Common myeloid progenitor, CD34-positive (primary cell): ENCODE measurements around the gene FN3K.
A peak's percentile ranks its signal among the peaks of the same experiment; 100 is the strongest.

Experiments used
- CTCF ChIA-PET: fragments of 350-600 bp; sonication (Branson Sonifier 250); formaldehyde crosslinking; loops from one replicate; lab custom pipeline; 2021; ENCODE audit warnings: antibody characterized with exemption; lab: Charles Lee
- POLR2A ChIA-PET: fragments of 350-600 bp; sonication (Branson Sonifier 250); formaldehyde crosslinking; loops from one replicate; lab custom pipeline; 2021; ENCODE audit warnings: antibody characterized with exemption; lab: Charles Lee
- DNase-seq, 3 donors: peaks; one replicate each; pipeline versions ENCODE4 v3.0.0 to v3.0.0-alpha.2; 2013
- H3K27ac ChIP-seq, 2 experiments: 1 replicate in 1 of 2; 2 replicates in 1 of 2; pipeline ENCODE4 v1.7.0; 2013; ENCODE audit warnings: inconsistent platforms in 2 of 2, low read length in 2 of 2, mild to moderate bottlenecking in 2 of 2, low read depth in 1 of 2, moderate library complexity in 1 of 2; ENCODE audit not compliant: severe bottlenecking in 2 of 2, insufficient read depth in 1 of 2, poor library complexity in 1 of 2
- H3K27me3 ChIP-seq, 5 experiments: replicated peaks in 2 of 5; 1 replicate in 3 of 5; 2 replicates in 2 of 5; pipeline versions ENCODE4 v1.6.1 to v1.7.0; 2013; ENCODE audit warnings: low read length in 4 of 5, mild to moderate bottlenecking in 2 of 5, moderate library complexity in 2 of 5, inconsistent platforms in 1 of 5; ENCODE audit not compliant: insufficient read depth in 5 of 5, control insufficient read depth in 4 of 5
- H3K36me3 ChIP-seq, 4 experiments: 1 replicate in 2 of 4; 2 replicates in 2 of 4; pipeline versions ENCODE4 v1.6.1 to v1.7.0; 2013; ENCODE audit warnings: low read length in 3 of 4, control low read depth in 1 of 4, mild to moderate bottlenecking in 1 of 4; ENCODE audit not compliant: control insufficient read depth in 4 of 4, insufficient read depth in 4 of 4
- H3K4me1 ChIP-seq, 4 experiments: 1 replicate in 3 of 4; 2 replicates in 1 of 4; pipeline versions ENCODE4 v1.6.1 to v1.7.1; 2013; ENCODE audit warnings: low read length in 3 of 4, mild to moderate bottlenecking in 3 of 4, control low read depth in 1 of 4, inconsistent platforms in 1 of 4, moderate library complexity in 1 of 4; ENCODE audit not compliant: control insufficient read depth in 4 of 4, insufficient read depth in 4 of 4; ENCODE audit errors: control extremely low read depth in 1 of 4
- H3K4me3 ChIP-seq, 7 experiments: 1 replicate in 4 of 7; 2 replicates in 3 of 7; pipeline versions ENCODE4 v1.5.1 to v1.7.0; 2013; ENCODE audit warnings: mild to moderate bottlenecking in 7 of 7, low read length in 6 of 7, moderate library complexity in 6 of 7, inconsistent platforms in 2 of 7, low read depth in 2 of 7, control low read depth in 1 of 7; ENCODE audit not compliant: insufficient read depth in 4 of 7, control insufficient read depth in 1 of 7; ENCODE audit errors: extremely low read depth in 1 of 7
- H3K9me3 ChIP-seq, 5 experiments: 1 replicate in 4 of 5; 2 replicates in 1 of 5; pipeline versions ENCODE4 v1.6.1 to v1.7.1; 2013; ENCODE audit warnings: low read length in 4 of 5, mild to moderate bottlenecking in 2 of 5, inconsistent platforms in 1 of 5, low read depth in 1 of 5, moderate library complexity in 1 of 5; ENCODE audit not compliant: control insufficient read depth in 4 of 5, insufficient read depth in 2 of 5; ENCODE audit errors: control extremely low read depth in 1 of 5
- WGBS: methylation state at CpG from one replicate; pipeline ENCODE4 v1.1.5; 2013; ENCODE audit not compliant: insufficient coverage; 5-methylcytosine and 5-hydroxymethylcytosine counted together

The FN3K gene

GRCh38 chr17:82703935-82704865, 31.2 kb upstream of the FN3K start:
- H3K4me1 ChIP-seq, result peaks cover 0 to 12% (median 6%) of the 10 kb centered on the region in 4 experiments
- no peaks in the 10 kb centered on the region for H3K27me3 ChIP-seq
- no peak overlapping the region for H3K27ac ChIP-seq
- ChIA-PET CTCF (no interaction called here), POLR2A (interaction anchor here (0.5 kb wide), 1 partner anchor 428 kb away, joined by 4 read pairs; no protein-coding TSS in a partner anchor)
- DNase-seq, result no peak
- 90% methylated on average over 35 of the region's 38 CpGs for WGBS
- H3K9me3 ChIP-seq, result no peaks in the 10 kb centered on the region
- no peak overlapping the region for H3K4me3 ChIP-seq
- no peaks in the 10 kb centered on the region for H3K36me3 ChIP-seq

- WGBS, result 77% methylated on average over 5 of the region's 13 CpGs
- Histone ChIP-seq H3K27me3 (no peaks in the 10 kb centered on the region), H3K4me3 (no peak overlapping the region), H3K36me3 (no peaks in the 10 kb centered on the region), H3K9me3 (no peaks in the 10 kb centered on the region), H3K4me1 (peaks cover 0 to 7% (median 2%) of the 10 kb centered on the region in 4 experiments), H3K27ac (no peak overlapping the region)
- no peak for DNase-seq
- ChIA-PET CTCF (no interaction called here), POLR2A (no interaction called here)
These were observed 30.5 kb upstream of the FN3K start for GRCh38 chr17:82704886-82705285.

- DNase-seq, result no peak
- H3K27ac ChIP-seq, result no peak overlapping the region
- no peak overlapping the region for H3K4me3 ChIP-seq
- ChIA-PET POLR2A (no interaction called here), CTCF (interaction anchor here (2.2 kb wide), 1 partner anchor 10 kb away, joined by 5 read pairs; the partner anchor contains the start of gene FN3KRP)
- H3K27me3 ChIP-seq, result no peaks in the 10 kb centered on the region
- no peaks in the 10 kb centered on the region for H3K9me3 ChIP-seq
- WGBS, result 96% methylated on average over 17 of the region's 18 CpGs
- H3K36me3 ChIP-seq, result no peaks in the 10 kb centered on the region
- peaks cover 0 to 5% (median 1%) of the 10 kb centered on the region in 4 experiments for H3K4me1 ChIP-seq
These were observed 29.7 kb upstream of the FN3K start for GRCh38 chr17:82705756-82706155.

- Histone ChIP-seq H3K36me3 (no peaks in the 10 kb centered on the region), H3K4me1 (peaks cover 0 to 2% (median 0%) of the 10 kb centered on the region in 4 experiments), H3K4me3 (no peak overlapping the region), H3K27ac (no peak overlapping the region), H3K27me3 (no peaks in the 10 kb centered on the region), H3K9me3 (no peaks in the 10 kb centered on the region)
- 86% methylated on average over 1 of the region's 9 CpGs for WGBS
- ChIA-PET CTCF (interaction anchor here (0.8 kb wide), 1 partner anchor 41 kb away, joined by 3 read pairs; no protein-coding TSS in a partner anchor), POLR2A (no interaction called here)
- DNase-seq, result peak in 1 of 3 donors; percentile 25
These were observed 26.3 kb upstream of the FN3K start for GRCh38 chr17:82709024-82709675.

GRCh38 chr17:82709676-82710498, 25.5 kb upstream of the FN3K start:
- Histone ChIP-seq H3K36me3 (no peaks in the 10 kb centered on the region), H3K9me3 (no peaks in the 10 kb centered on the region), H3K4me1 (peaks cover 0 to 2% (median 0%) of the 10 kb centered on the region in 4 experiments), H3K4me3 (no peak overlapping the region), H3K27ac (no peak overlapping the region), H3K27me3 (no peaks in the 10 kb centered on the region)
- WGBS, result 96% methylated on average over 24 of the region's 25 CpGs
- ChIA-PET POLR2A (no interaction called here), CTCF (interaction anchor here (1.2 to 1.6 kb wide), 2 partner anchors 41 to 45 kb away, joined by 3 to 4 read pairs; no protein-coding TSS in a partner anchor)
- DNase-seq, result no peak

- 85% methylated on average over 27 of the region's 29 CpGs for WGBS
- POLR2A ChIA-PET, result no interaction called here
- no peak overlapping the region for H3K27ac ChIP-seq
These were observed 24.7 kb upstream of the FN3K start for GRCh38 chr17:82710499-82711232.

More at GRCh38 chr17:82710499-82711232, 24.7 kb upstream of the FN3K start:
- H3K36me3 ChIP-seq, result no peaks in the 10 kb centered on the region
- H3K9me3 ChIP-seq, result no peaks in the 10 kb centered on the region
- CTCF ChIA-PET, result interaction anchor here (1.2 to 1.6 kb wide), 2 partner anchors 42 to 44 kb away, joined by 3 to 4 read pairs; no protein-coding TSS in a partner anchor
- no peak overlapping the region for H3K4me3 ChIP-seq
- DNase-seq, result no peak
- peaks cover 0 to 4% (median under 1%) of the 10 kb centered on the region in 4 experiments for H3K4me1 ChIP-seq
- no peaks in the 10 kb centered on the region for H3K27me3 ChIP-seq
